Measurements from ENCODE around the gene USP20.

USP20 gene

DNA sequence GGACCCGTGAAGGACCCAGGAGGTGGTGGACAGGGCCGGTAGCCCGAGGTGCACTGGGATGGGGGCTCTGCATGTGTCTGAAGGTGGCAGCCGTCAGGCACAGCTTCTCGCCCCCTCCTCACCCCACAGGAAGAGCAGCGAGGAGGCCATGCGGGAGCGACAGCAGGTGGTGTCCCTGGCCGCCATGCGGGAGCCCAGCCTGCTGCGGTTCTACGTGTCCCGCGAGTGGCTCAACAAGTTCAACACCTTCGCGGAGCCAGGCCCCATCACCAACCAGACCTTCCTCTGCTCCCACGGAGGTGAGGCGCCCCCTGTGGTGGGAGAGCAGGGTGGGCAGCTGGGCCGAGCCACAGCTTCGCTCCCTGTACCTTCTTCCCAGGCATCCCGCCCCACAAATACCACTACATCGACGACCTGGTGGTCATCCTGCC is 39.9 kb downstream of the USP20 start:
- DNase-seq (ENCODE audit: low read depth in 2 of 2), result no peak

DNA sequence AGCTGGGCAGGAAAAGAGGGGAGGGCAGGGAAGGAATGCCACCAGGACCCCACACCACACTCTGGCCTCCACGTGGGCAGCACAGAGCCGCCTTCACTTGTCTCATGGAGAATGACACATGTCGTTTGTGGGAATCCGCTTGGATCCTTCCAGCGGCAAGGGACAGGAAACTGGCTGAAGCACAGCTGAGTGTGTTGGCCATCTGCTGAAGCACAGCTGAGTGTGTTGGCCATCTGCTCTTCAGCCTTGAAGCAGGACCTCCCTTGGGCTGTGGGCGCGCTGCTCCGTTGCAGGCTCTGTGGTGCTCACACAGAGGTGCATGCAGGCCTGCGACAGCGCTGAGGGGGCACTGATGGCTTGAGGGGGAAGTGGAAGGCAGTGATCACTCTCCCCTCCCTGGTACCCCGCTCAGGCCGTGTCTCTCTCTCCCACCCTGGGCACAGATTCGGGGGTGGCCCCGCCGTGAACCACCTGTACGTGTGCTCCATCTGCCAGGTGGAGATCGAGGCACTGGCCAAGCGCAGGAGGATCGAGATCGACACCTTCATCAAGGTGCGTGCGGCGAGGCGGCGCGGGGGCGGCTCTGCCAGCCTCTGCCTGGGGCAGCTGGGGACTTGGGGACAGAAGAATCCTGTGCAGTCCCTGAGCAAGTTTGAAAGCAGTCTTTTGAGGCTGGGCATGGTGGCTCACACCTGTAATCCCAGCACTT is 40.6 kb downstream of the USP20 start:
- no peak for DNase-seq (ENCODE audit: low read depth in 2 of 2)

DNA sequence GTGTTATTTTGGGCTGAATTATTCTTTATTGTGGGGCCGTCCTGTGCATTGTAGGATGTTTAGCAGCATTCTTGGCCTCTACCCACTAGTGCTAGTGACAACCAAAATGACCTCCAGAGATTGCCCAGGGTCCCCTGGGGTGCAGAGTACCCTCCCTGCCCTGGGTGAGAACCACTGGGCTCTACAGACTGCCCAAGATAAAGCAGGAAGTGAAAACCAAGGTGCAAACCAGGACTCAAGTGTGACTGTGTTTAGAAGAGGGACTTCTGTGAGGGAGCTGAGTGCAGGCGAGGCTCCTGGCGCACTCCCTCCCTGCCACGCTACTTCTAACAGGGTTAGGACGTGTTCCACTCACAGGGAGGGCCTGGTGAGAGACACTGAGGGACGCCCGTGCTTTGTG is 41.6 kb downstream of the USP20 start:
- DNase-seq (ENCODE audit: low read depth in 2 of 2), result no peak

DNA sequence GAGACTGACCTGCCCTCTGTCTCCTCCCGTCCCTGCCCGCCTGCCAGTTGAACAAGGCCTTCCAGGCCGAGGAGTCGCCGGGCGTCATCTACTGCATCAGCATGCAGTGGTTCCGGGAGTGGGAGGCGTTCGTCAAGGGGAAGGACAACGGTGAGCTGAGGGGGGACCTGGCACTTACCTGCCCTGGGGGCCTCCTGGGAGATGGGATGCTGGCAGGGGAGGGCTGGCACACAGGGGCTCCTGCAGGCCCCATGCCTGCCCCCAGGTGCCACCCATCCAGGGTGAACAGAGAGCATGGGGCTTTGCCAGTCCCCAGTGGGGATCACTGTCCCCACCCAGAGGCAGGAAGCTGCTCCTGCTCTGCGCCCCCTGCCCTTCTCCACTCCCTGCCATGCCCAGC is 43.0 kb downstream of the USP20 start:
- DNase-seq (ENCODE audit: low read depth in 2 of 2), result no peak

DNA sequence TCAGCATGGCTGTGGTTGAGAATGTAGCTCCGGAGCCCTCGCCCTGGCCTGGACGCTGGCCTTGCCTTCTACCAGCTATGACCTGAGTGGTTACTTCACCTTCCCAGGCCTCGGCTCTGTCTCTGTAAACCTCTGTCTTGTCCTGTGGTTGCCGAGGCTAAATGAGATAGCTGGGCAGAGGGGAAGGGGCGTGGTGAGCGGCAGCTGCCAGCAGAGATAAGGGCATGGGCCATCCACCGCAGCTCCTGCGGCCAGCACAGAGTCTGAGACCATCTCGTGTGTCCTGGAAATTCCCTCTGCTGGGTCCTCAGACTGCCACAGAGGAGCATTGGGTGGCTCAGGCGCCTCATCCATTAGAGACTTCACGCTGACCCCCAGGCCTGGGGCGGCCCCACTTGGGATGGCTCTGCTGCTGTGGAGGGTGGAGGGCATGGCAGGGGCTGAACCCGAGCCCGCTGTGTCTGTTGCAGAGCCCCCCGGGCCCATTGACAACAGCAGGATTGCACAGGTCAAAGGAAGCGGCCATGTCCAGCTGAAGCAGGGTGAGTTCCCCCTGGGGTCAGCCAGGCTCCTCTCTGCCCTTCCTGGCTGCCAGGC is 43.9 kb downstream of the USP20 start:
- no peak for DNase-seq (ENCODE audit: low read depth in 2 of 2)

DNA sequence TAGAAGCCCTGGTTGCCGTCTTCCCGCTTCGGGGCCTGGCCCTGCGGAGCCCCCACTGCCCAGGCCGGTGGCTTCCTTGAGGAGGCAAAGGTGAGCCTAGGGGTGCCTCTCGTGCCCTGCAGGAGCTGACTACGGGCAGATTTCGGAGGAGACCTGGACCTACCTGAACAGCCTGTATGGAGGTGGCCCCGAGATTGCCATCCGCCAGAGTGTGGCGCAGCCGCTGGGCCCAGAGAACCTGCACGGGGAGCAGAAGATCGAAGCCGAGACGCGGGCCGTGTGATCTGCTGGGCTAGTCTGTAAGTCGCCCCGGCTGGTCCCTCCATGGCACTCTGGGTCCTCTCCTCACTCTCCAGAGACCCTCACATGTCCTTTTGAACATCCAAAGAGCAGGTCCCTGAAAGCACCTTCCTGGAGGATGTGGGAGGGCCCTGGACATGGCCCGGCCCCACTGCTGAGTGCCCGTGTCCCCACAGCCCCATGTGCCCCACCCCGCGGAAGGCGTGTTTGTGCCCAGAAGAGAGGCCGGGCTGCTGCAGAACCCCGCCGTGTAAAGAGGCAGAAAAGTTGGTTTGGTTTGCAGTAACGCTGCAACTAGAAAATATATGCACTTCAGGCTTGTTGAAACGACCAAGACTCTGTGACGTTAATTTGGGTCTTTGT is 44.9 kb downstream of the USP20 start:
- DNase-seq (ENCODE audit: low read depth in 2 of 2), result no peak

DNA sequence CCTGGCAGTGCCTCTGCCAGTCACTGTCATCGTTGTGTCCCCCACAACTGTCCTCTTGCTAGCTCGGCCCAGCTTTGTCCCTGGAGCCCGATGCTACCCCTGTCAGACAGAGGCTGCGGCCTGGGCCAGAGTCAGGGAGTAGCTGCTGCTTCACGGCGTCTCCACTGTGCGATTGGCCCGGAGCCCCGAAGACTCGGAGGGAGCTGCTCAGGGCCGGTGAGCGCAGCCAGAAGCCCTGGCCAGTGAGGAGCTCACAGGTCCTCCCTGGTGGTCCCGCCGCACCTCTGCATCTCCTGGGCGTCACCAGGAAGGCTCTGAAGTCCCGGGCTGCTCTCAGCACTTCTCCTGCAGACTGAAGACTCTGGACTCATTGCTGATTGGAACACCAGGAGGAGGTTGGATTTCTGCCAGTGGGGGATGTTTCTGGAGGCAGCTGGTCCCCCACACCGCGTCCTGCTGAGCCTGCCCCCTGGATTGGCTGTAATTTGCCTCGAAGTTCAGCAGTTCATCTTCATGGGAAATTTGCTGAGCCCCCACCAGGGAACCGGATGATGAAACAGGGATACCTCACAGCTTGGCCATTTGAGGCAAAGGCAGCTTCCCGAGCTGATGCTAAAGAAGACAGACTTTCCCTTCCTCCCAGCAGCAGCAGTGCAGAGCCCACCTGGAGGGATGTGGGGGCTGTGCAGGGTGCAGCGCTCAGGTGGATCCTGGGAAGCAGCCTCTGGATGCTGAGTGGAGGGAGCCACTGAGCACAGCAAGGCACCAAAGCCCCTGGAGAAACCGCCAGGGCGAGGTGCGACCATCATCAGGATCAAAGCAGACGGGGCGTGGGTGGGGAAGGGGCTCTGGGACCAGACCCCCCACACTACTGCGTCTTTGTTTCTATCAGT is 45.6 kb downstream of the USP20 start:
- no peak for DNase-seq (ENCODE audit: low read depth in 2 of 2)

DNA sequence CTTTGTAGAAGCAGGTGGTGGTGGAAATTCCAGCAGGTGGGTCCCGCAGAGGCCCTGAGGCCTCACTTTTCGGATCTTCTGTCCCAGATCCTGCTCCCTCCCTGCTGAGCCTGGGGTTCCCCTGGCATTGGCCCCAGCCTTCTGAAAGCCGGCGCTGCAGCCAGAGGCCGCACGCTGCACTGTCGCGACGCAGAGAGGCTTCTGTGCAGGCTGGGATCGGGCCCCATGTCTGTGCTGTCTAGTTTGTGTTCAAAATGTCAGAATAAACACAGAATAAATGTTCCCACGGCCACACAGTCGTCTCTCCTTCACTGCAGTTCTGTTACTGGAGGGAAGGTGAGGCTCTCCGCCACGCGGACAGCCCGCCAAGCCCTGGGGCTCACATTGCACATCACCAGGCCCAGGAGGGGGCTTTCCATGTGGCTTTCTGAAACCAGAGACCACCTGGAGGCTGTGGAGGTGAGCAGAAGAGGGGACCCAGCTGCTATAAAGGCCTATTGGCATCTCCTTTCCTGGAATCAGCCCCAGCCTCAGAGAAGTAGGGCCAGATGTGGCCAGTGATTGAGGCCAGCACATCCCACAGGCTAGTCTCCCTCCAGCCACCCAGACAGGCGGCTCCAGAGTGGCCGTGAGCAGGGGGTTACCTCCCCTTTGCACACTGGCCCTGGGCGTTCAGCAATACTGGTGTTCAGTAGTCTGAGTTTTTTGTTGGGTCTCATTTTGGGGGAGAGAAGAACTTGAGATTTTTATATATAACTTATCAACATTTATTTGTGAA is 46.5 kb downstream of the USP20 start:
- DNase-seq (ENCODE audit: low read depth in 2 of 2), result no peak

DNA sequence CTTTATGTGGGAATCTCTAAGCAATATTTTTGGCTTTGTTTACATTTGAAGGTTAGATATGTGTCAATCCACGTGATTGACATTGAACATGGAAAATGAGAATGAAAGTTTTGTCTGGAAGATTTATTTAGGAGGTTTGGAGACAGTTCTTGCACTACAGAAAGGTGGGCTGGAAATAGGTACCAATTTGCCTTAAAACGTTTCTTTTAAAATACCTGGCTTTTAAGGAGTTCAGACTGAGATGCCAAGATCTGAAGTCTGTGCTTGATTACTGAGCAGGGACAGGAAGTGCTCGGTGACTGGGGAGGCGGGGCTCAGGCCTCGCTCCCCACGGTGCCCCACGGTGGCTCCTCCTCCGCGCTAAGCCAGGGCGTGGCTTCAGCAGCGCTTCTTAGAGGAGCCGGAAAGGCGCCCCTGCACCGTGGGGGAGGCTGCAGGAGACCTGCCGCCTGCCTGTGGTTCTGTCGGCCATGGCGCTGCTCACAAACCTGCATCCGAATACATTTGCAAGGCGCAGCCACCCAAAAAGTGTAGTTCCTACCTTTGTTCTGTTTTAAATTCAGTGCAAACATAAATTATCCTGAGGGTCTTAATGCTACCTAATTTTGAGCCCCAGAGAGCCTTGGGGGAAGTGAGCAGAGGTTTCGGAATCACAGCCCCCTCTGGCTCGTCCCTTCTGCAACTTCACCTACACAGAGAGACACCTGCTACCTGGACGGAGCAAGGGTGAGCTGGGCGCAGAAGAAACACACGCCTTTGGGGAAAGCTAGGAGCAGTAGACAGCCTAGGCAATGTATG is 49.2 kb downstream of the USP20 start:
- DNase-seq (ENCODE audit: low read depth in 2 of 2), result peak; percentile 93 to 94

DNA sequence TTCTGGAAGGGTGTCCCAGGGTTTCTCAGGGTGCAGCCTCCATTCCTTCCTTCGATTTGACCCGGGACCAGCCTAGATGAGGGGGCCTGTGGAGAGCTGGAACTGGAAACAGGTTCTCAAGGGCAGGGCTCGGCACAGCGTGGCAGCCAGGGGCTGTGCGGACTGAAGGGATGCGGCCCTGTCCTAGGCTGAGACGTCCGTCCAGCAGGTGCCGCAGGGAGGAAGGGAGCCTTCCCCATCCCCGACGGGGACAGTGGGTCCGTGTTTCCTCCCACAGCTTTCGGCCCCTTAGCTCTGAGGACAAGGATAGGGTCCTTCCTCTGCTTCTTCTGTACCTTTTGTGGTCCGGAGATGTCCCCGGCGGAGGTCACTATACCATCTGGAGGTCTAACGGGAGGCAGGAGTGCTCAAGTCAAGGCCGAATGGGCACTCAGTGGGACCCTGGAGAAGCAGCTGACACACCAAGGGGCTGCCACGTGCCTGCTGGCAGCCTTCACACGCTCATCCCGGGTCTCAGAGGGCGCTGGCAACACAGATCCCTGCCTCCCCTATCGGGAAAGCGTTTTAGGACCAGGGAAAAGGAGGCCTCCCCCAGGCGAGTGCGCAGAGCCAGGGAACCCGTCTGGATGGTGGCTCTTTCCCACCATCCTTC is 49.9 kb downstream of the USP20 start:
- DNase-seq (ENCODE audit: low read depth in 2 of 2), result no peak

DNA sequence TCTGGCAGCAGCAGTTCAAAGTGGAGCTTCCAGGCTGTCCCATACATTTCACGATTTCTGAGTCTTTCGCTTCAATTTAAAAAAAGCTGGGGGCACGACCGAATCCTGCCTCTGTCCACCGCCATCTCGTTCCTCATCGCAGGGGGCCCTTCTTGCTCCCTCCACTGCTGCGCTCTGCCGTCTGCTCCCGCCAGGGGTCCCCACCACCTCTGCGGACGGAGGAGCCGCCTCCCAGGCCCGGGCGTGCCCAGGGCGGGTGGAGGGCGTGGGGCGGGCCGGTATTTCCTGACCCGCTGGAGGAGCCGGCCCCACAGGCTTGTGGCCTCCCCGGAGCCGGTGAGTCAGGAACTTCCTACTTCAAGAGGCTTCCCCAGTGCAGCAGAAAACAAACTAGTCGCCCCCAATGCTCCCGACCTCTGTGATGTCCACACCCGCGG is 50.4 kb downstream of the USP20 start:
- DNase-seq (ENCODE audit: low read depth in 2 of 2), result peak; percentile 79 to 85

DNA sequence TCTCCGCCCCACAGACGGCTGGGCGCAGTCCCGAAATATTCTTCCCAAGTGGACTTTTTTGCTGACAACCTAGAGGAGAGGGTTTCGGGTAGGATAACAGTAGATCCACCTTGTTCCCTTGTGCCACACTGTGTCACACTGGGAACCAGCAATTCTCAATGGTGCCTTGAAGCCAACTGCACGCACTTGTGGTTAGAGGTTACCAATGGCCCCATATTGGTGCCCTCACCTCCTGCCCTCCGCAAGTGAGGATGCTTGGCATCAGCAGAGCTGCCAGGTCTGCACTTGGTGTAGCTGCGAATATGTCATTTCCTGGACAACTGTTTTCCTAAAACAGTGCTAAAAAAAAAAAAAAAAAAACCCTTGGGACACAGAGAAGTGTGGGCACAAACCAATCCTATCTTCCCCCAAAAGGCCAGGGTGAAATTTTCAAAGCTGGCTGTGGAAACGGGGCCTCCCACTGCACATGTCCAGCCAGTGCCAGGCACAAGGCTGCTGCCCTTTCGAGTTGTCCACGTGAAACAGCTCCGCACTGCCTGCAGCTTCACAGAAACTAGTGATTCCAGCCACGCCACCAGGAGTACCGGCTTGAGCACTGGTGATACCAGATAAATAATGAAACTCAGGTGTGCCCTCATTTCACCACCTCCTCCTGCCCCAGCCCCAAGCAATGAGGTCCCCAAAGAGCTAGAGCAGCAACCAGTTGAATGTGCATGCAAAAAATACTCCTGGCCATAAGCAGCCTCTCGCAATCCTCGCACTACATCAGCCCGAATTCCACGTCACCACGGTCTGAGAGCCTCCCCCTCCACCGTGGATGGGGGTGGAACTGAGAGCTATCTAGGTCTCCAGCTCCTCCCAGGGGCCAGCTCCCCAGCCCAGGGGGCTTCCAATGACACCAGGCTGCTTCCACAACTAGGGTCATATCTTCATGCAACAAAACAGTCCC is 51.2 kb downstream of the USP20 start:
- no peak for DNase-seq (ENCODE audit: low read depth in 2 of 2)

DNA sequence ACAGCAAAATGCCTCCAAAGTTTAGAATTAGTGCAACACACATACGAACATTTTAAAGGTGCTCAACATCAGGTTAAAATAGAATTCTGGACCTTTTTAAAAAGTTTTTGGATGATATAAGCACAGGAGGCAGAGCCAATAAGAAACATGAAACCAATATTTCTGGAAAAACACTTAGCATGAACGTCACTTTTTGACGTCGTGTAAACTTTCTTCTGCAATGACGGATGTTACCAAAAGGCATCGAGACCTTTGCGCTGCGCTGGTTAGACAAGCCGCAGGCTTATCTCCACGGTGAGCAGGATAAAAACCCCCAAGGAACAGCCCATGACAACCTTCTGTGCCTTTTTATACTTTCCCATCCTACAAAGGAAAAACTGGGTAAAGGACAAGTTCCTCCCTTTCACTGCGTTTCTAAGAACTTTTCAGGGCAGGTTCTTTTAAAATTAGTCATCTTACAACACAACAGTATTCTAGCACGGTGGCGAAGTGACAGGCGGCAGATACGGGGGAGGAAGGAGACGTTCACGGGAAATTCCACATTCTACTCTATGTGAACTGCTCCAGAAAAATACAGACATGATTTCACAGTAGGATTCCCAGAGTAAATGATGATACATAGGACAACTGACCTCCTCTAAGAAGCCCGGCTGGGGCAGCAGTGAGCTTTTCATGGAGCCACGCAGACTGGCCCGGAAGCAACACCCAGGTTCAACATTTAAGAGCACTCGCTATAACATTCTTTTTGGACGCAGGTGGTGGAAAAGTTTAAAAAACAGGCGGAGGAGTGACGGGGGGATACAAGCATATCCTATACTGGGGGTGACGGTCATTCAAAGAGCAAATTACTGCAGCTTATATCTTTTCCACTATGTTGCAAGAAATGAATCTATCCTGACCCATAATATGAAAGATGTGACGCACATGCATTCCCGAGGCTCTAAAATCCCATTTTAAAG is 52.4 kb downstream of the USP20 start:
- DNase-seq (ENCODE audit: low read depth in 2 of 2), result peak in 1 of 2 donors; percentile 66

DNA sequence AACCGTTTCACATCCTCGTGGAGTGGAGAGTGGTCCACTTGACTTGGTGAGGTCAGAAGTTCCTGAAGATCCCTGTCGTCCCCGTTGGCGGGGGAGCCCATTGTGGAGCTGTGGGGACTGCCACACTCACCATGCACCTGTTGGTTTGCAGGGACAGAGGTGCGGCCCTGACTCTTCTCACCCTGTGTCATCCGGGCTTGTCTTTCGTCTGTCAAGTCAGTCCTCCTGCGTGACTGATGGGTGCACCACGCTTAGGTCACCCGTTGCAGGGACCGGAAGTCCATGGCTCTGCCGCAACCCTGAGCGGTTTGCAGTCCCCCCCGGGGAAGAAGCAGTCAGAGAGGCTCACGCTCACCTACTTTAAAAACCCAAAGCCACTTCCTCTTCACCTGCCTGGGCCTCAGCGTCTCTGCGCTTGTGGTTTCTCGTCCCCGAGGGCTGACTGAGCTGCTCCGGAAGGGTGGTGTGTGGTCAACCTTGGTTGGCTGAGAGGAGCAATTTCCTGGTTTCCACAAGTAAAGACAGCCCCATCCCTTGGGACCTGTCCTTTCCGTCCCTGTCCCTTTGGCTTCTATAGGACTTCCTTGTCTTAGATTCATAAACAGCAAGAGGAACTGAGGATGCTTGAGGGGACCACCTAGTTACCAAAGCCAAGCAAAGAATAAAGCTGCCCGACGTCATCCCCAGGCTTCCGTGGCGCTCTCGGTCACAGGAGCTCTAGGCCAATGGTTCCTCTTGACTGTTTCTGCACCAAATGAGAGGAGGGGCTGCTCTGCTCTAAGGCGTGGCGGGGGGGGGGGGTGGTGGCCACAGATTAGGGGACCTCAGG is 53.2 kb downstream of the USP20 start:
- peak; percentile 81 to 87 for DNase-seq (ENCODE audit: low read depth in 2 of 2)

DNA sequence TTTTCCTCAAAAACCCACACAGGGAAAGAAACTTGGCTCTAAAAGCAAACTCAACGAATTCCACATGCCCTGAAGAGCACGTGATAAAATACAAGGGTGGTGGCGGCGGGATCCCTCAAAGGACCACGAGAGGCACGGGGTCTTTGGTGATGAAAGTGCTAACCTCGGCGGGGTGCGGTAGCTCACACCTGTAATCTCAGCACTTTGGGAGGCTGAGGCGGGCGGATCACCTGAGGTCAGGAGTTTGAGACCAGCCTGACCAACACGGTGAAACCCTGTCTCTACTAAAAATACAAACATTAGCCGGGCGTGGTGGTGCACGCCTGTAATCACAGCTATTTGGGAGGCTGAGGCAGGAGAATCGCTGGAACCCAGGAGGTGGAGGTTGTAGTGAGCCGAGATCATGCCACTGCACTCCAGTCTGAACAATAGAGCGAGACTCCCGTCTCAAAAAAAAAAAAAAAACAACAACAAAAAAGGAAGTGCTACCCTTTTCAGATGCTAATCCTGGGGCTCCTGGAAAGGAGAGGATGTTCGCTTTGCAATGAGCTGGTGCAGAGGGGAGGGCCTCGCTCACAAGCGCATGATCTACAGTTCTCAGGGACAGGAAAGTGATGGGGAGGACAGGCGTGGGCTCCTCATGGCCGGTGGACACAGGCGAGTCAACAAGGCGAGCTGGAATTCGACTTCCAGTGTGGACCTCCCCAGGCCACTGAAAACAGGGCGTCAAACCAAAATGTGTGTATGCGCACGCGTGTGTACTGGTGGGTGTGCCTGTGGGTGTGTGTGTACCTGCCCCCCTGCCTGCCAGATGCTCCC is 54.1 kb downstream of the USP20 start:
- no peak for DNase-seq (ENCODE audit: low read depth in 2 of 2)

Measured in stimulated activated CD8-positive, alpha-beta memory T cell treated with anti-CD3 and anti-CD28 coated beads, Interleukin-15, amount 100 ng/mL, for 4 hours (primary cell).